Endothelial cell (in vitro differentiated cells): ENCODE measurements around the gene GH2. TPM values are rescaled to one million over a fixed set of nuclear protein-coding genes. Genes with fewer than 3 reads are reported as not detected.

Experiments used
- DNase-seq: peaks from one replicate; pipeline ENCODE4 v3.0.0; 2021; ENCODE audit warnings: low spot score
- H3K27ac Mint-ChIP-seq: one replicate; pipeline ENCODE4 v1.8.0; 2021; ENCODE audit warnings: mixed read lengths, inconsistent platforms; ENCODE audit not compliant: unreplicated experiment
- H3K27me3 Mint-ChIP-seq: one replicate; pipeline ENCODE4 v1.8.0; 2021; ENCODE audit warnings: mild to moderate bottlenecking, moderate library complexity, mixed read lengths, inconsistent platforms; ENCODE audit not compliant: unreplicated experiment
- H3K36me3 Mint-ChIP-seq: one replicate; pipeline ENCODE4 v1.8.0; 2021; ENCODE audit warnings: mild to moderate bottlenecking, low read depth, mixed read lengths, inconsistent platforms; ENCODE audit not compliant: unreplicated experiment
- H3K4me1 Mint-ChIP-seq: one replicate; pipeline ENCODE4 v1.8.0; 2021; ENCODE audit warnings: mild to moderate bottlenecking, mixed read lengths, inconsistent platforms; ENCODE audit not compliant: unreplicated experiment
- H3K4me3 Mint-ChIP-seq: one replicate; pipeline ENCODE4 v1.8.0; 2021; ENCODE audit warnings: mild to moderate bottlenecking, mixed read lengths, inconsistent platforms; ENCODE audit not compliant: unreplicated experiment
- H3K9me3 Mint-ChIP-seq: one replicate; pipeline ENCODE4 v1.8.0; 2021; ENCODE audit warnings: mixed read lengths, inconsistent platforms; ENCODE audit not compliant: unreplicated experiment
- CTCF ChIP-seq: fragments of 200-600 bp; sonication (generic); IDR thresholded peaks from one replicate; pipeline ENCODE4 v1.5.0; 2021; ENCODE audit warnings: antibody characterized with exemption; ENCODE audit not compliant: unreplicated experiment
- total RNA-seq: library from RNA; stranded (reverse); fragmentation: NEBNext Ultra II Directional; extraction: Animal tissue kit (Norgen Biotek cat#: 25700); gene quantifications from one replicate; pipeline ENCODE4 v1.2.1, GENCODE V29; 2021; ENCODE audit not compliant: unreplicated experiment

Gene GH2
- total RNA-seq, 1 donor from 2014 or later: not detected

DNA sequence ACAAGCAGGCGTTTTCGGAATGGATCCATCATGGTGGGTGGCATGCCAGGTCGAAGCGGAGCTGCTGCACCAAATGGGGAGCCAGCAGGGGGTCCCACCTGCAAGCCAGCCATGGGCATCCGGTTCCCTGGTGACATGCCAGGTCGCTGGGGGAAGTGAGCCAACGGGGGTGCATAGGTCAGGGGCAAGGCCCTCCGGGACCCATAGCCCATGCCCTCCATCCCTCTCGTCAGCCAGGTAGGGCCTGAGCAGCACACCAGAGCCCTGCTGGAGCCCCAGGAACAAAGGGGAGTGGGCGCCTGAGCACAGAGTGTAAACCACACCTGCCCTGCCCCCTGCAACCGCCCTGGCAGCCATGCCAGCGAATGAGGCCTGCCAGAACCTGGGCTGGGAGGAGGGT lies 44.3 kb downstream of the GH2 start:
- Mint-ChIP-seq H3K4me1 (peaks cover 18% of the 10 kb centered on the region), H3K36me3 (peaks cover 19% of the 10 kb centered on the region), H3K27ac (no peak overlapping the region)

GRCh38 chr17:63836811-63837210 lies 44.9 kb downstream of the GH2 start:
- Mint-ChIP-seq H3K9me3 (no peaks in the 10 kb centered on the region), H3K27me3 (peaks cover 6% of the 10 kb centered on the region), H3K4me1 (peaks cover 17% of the 10 kb centered on the region), H3K27ac (no peak overlapping the region), H3K4me3 (peak overlapping the region; percentile 68), H3K36me3 (peaks cover 25% of the 10 kb centered on the region)
- TF ChIP-seq CTCF: no peak
- DNase-seq: no peak

More for the DNA sequence above, 44.3 kb downstream of the GH2 start:
- no peak for TF ChIP-seq CTCF
- peaks cover 4% of the 10 kb centered on the region for H3K27me3 Mint-ChIP-seq
- H3K9me3 Mint-ChIP-seq: no peaks in the 10 kb centered on the region
- no peak for DNase-seq
- H3K4me3 Mint-ChIP-seq: no peak overlapping the region

GRCh38 chr17:63835167-63835720 lies 46.5 kb downstream of the GH2 start:
- H3K27ac Mint-ChIP-seq: no peak overlapping the region
- peaks cover 19% of the 10 kb centered on the region for H3K4me1 Mint-ChIP-seq
- no peak overlapping the region for H3K4me3 Mint-ChIP-seq
- TF ChIP-seq CTCF: no peak
- H3K9me3 Mint-ChIP-seq: no peaks in the 10 kb centered on the region
- peaks cover 13% of the 10 kb centered on the region for H3K27me3 Mint-ChIP-seq
- no peak for DNase-seq
- peaks cover 40% of the 10 kb centered on the region for H3K36me3 Mint-ChIP-seq

DNA sequence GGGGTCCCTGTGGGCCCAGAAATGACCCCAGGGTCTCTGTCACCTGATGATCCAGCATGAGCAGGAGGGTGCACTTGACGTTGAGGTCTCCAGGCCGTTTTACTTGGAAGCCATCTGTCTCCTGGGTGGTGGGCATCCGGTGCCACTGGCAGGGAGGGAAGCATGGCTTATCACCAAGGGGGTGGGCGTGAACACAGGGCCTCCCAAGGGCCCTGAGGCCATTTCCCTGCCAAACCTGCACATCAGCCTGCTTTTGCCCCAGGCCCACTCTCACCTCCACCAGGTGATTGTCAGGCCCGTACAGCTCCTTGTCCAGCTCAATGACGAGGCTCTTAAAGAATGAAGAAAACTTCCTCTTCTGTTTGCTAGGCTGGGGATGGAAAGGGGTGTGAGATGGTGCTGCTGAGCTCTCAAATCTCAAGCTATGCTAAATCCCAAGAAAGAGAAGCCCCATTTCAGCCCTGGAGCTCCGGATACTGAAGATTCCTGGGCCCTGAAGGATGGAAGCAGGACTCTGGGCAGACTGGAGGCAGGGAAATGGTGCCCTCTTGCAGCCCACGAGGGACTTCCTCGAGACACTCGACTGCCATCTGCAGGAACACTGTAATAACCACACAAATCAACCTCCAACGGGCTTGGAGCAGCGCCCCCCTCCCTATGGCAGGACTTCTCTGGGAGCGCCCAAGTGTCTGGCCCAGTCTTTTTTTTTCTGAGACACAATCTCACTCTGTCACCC lies 47.1 kb downstream of the GH2 start:
- peaks cover 47% of the 10 kb centered on the region for H3K36me3 Mint-ChIP-seq
- peak; percentile 72 for DNase-seq
- peaks cover 25% of the 10 kb centered on the region for H3K4me1 Mint-ChIP-seq
- H3K4me3 Mint-ChIP-seq: no peak overlapping the region
- peak overlapping the region; percentile 13 for H3K27ac Mint-ChIP-seq
- no peak for TF ChIP-seq CTCF
- peaks cover 14% of the 10 kb centered on the region for H3K27me3 Mint-ChIP-seq
- H3K9me3 Mint-ChIP-seq: no peaks in the 10 kb centered on the region

GRCh38 chr17:63833741-63834373 lies 47.9 kb downstream of the GH2 start:
- Mint-ChIP-seq H3K27me3 (peaks cover 17% of the 10 kb centered on the region), H3K36me3 (peaks cover 53% of the 10 kb centered on the region), H3K27ac (no peak overlapping the region), H3K4me3 (no peak overlapping the region), H3K9me3 (no peaks in the 10 kb centered on the region), H3K4me1 (peaks cover 25% of the 10 kb centered on the region)
- no peak for TF ChIP-seq CTCF
- DNase-seq: no peak
